Stomach (tissue), 4 donors: ENCODE data around the gene TBPL2.

Experiments
- EP300 ChIP-seq: sonication (generic); formaldehyde crosslinking; IDR thresholded peaks from one replicate; pipeline ENCODE4 v1.6.1; 2017; ENCODE audit warnings: antibody characterized with exemption
- POLR2A ChIP-seq, 4 donors: fragments of 450-650 bp; IDR thresholded peaks; one replicate each; pipeline ENCODE4 v1.6.1; 2016; ENCODE audit warnings: antibody characterized with exemption in 4 of 4, control low read depth in 2 of 4, mild to moderate bottlenecking in 1 of 4, moderate library complexity in 1 of 4
- POLR2AphosphoS5 ChIP-seq, 3 donors: sonication (generic); formaldehyde crosslinking; IDR thresholded peaks; one replicate each; pipeline ENCODE4 v1.6.1; 2016; ENCODE audit warnings: antibody characterized with exemption in 3 of 3
- TF ChIP-seq, protein P1 (sequence below), 7 experiments: fragments of 450-650 bp in 4 of 7; fragments of 200-600 bp in 3 of 7; sonication (generic) in 3 of 7; IDR thresholded peaks; one replicate each; pipeline ENCODE4 v1.5.1; 2016 to 2019; ENCODE audit warnings: antibody characterized with exemption in 7 of 7, control low read depth in 2 of 7, mild to moderate bottlenecking in 1 of 7

GRCh38 chr14:55372423-55372822, 68.0 kb downstream of the TBPL2 start:
- TF ChIP-seq, protein P1, sequence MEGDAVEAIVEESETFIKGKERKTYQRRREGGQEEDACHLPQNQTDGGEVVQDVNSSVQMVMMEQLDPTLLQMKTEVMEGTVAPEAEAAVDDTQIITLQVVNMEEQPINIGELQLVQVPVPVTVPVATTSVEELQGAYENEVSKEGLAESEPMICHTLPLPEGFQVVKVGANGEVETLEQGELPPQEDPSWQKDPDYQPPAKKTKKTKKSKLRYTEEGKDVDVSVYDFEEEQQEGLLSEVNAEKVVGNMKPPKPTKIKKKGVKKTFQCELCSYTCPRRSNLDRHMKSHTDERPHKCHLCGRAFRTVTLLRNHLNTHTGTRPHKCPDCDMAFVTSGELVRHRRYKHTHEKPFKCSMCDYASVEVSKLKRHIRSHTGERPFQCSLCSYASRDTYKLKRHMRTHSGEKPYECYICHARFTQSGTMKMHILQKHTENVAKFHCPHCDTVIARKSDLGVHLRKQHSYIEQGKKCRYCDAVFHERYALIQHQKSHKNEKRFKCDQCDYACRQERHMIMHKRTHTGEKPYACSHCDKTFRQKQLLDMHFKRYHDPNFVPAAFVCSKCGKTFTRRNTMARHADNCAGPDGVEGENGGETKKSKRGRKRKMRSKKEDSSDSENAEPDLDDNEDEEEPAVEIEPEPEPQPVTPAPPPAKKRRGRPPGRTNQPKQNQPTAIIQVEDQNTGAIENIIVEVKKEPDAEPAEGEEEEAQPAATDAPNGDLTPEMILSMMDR (IDR thresholded peaks at IDR 0.05) = no peak
- TF ChIP-seq POLR2AphosphoS5 (IDR thresholded peaks at IDR 0.05) (no peak), EP300 (no peak), POLR2A (IDR thresholded peaks at IDR 0.05) (no peak)
